CD4-positive, alpha-beta memory T cell (primary cell): ENCODE results near the gene MICOS13. TPM values are rescaled to one million over a fixed set of nuclear protein-coding genes. Genes with fewer than 3 reads are reported as not detected.

Experiments used
- CTCF ChIA-PET: fragments of 350-600 bp; sonication (Branson Sonifier 250); formaldehyde crosslinking; loops from one replicate; lab custom pipeline; 2021; ENCODE audit warnings: inconsistent platforms; ENCODE audit not compliant: partially characterized antibody; lab: Charles Lee
- POLR2A ChIA-PET: fragments of 350-600 bp; sonication (Branson Sonifier 250); formaldehyde crosslinking; loops from one replicate; lab custom pipeline; 2021; ENCODE audit not compliant: partially characterized antibody; lab: Charles Lee
- DNase-seq, 5 donors: peaks; one replicate each; pipeline versions ENCODE4 v3.0.0 to v3.0.0-alpha.2; 2020 to 2022; ENCODE audit warnings: mixed read lengths in 1 of 5
- H3K27ac ChIP-seq: one replicate; pipeline ENCODE4 v1.7.0; 2013; ENCODE audit warnings: low read depth, low read length
- H3K27me3 ChIP-seq: 2 replicates; pipeline ENCODE4 v1.7.0; 2013; ENCODE audit warnings: mild to moderate bottlenecking, low read length, moderate library complexity; ENCODE audit not compliant: insufficient read depth
- H3K36me3 ChIP-seq: 2 replicates; pipeline ENCODE4 v1.7.0; 2013; ENCODE audit warnings: mild to moderate bottlenecking, low read length, moderate library complexity; ENCODE audit not compliant: insufficient read depth
- H3K4me1 ChIP-seq: 2 replicates; pipeline ENCODE4 v1.7.0; 2013; ENCODE audit warnings: mild to moderate bottlenecking, low read length, moderate library complexity; ENCODE audit not compliant: insufficient read depth
- H3K4me3 ChIP-seq, 2 donors: one replicate each; pipeline ENCODE4 v1.7.0; 2013; ENCODE audit warnings: low read length in 2 of 2, mild to moderate bottlenecking in 1 of 2
- H3K9me3 ChIP-seq, 2 donors: one replicate each; pipeline ENCODE4 v1.7.0; 2013; ENCODE audit warnings: low read length in 2 of 2, control low read depth in 1 of 2; ENCODE audit not compliant: control insufficient read depth in 1 of 2
- H3K27ac Mint-ChIP-seq, 7 donors: one replicate each; pipeline ENCODE4 v1.8.0; 2020 to 2021; ENCODE audit warnings: mixed read lengths in 7 of 7, mild to moderate bottlenecking in 6 of 7, inconsistent platforms in 3 of 7, moderate library complexity in 3 of 7
- H3K27me3 Mint-ChIP-seq, 2 donors: one replicate each; pipeline ENCODE4 v1.8.0; 2020 to 2021; ENCODE audit warnings: mixed read lengths in 2 of 2
- H3K36me3 Mint-ChIP-seq, 2 donors: one replicate each; pipeline ENCODE4 v1.8.0; 2020 to 2021; ENCODE audit warnings: mixed read lengths in 2 of 2, inconsistent platforms in 1 of 2, mild to moderate bottlenecking in 1 of 2
- H3K4me1 Mint-ChIP-seq, 4 donors: one replicate each; pipeline ENCODE4 v1.8.0; 2020 to 2021; ENCODE audit warnings: mixed read lengths in 4 of 4, mild to moderate bottlenecking in 1 of 4
- H3K4me3 Mint-ChIP-seq, 8 donors: one replicate each; pipeline ENCODE4 v1.8.0; 2020 to 2021; ENCODE audit warnings: mixed read lengths in 8 of 8, mild to moderate bottlenecking in 7 of 8, moderate library complexity in 6 of 8, inconsistent platforms in 3 of 8
- H3K9me3 Mint-ChIP-seq, 8 donors: one replicate each; pipeline ENCODE4 v1.8.0; 2020 to 2021; ENCODE audit warnings: mixed read lengths in 8 of 8, mild to moderate bottlenecking in 5 of 8, inconsistent platforms in 3 of 8, moderate library complexity in 1 of 8
- intact Hi-C: fragments of 100-400 bp; cut with micrococcal nuclease; formaldehyde crosslinking; loops from one replicate; pipeline ENCODE4 v1.15.1; 2023
- polyA plus RNA-seq, 2 donors: library from polyadenylated mRNA; unstranded; fragments of 300-500 nt; fragmentation: Illumina TruSeq; gene quantifications; one replicate each; pipeline ENCODE4 v1.2.3, GENCODE V29; 2021
- total RNA-seq, 2 experiments: library from RNA; stranded (reverse); gene quantifications; one replicate each; pipeline ENCODE4 v1.2.3, GENCODE V29; 2021

The MICOS13 gene
- total RNA-seq (10 to 100 TPM; 40.5 to 41.1 TPM), polyA plus RNA-seq (100 to 1,000 TPM; 114 TPM)

DNA sequence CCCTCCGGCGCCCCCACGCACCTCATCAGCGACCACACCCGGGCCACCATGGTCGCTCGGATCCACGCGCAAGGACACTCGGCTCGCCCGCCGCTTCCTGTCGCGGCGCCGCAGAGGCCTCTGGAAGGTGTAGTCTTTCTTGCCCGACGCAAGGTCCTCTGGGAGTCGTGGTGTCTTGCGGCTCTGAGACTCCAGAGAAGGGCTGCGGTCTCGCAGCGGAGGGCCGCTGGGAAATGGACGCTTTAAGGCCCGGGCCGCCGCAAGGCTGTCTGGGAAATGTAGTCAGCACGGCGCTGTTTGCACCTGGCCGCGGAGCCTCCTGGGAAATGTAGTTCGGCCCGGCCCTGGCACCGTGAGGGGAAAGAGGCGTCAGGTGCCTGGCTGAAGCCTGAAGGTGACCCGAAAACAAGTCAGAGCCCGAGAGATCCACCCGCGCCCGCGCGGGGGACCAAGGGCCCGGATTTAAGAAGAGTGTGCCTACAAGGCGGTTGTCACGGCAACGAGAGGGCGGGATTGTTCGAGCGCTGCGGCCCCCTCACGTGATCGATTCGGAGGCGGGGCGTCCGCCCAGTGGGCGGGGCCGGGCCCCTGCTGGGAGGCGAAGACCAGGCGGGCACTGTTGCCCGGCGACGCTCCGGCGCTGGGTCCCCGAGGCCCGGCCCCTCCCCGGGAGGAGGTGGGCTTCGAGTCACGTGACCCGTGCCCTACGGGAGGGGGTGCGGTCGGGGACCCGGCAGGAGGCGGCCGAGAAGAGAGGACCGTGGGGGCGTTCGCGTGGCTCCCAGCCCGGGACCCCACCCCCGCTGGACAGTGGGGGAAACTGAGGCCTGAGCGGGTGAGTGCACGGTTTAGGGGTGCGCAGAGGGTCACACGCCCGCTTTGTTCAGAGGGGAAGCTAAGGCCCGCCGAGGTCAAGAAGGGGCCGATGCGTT is at the start of gene MICOS13, which contains the start of gene HSD11B1L:
Gene MICOS13, minus strand, starts transcription at position 80 of the 932 bp plus-strand sequence. Its CDS starts 30 bp downstream, at position 50.
Gene HSD11B1L, plus strand, starts transcription at position 591 of the 932 bp plus-strand sequence. CDS start 3,806 bp downstream, outside the sequence.
- Mint-ChIP-seq H3K27me3 (no peaks in the 10 kb centered on the region), H3K4me3 (peak within 1 kb of the TSS; percentile 87 to 98 (median 93)), H3K27ac (peak within 1 kb of the TSS; percentile 94 to 100 (median 99)), H3K36me3 (peaks cover 0 to 4% of the 10 kb centered on the region in 2 donors), H3K9me3 (peaks cover 0 to 6% (median 0%) of the 10 kb centered on the region in 8 donors), H3K4me1 (peaks cover 18 to 41% (median 26%) of the 10 kb centered on the region in 4 donors)
- Histone ChIP-seq H3K9me3 (no peaks in the 10 kb centered on the region), H3K27ac (peak within 1 kb of the TSS; percentile 87), H3K4me3 (peak within 1 kb of the TSS; percentile 62 to 96), H3K4me1 (peaks cover 21% of the 10 kb centered on the region), H3K36me3 (no peaks in the 10 kb centered on the region), H3K27me3 (no peaks in the 10 kb centered on the region)
- peak; percentile 99 to 100 (median 99) for DNase-seq
- ChIA-PET POLR2A (interaction anchor here (1.0 to 2.8 kb wide), 4 partner anchors 9 to 58 kb away, joined by 3 to 13 read pairs (median 6); partner anchors contain the start of genes RPL36 and SAFB), CTCF (interaction anchor here (1.2 kb wide), 1 partner anchor 9 kb away, joined by 6 read pairs; the partner anchor contains the start of gene RPL36)
- intact Hi-C loops, result loop anchor here (1.0 to 2.0 kb wide), 6 partner anchors 10 to 298 kb away; partner anchors contain the start of genes CATSPERD, LONP1, RANBP3 and RPL36

DNA sequence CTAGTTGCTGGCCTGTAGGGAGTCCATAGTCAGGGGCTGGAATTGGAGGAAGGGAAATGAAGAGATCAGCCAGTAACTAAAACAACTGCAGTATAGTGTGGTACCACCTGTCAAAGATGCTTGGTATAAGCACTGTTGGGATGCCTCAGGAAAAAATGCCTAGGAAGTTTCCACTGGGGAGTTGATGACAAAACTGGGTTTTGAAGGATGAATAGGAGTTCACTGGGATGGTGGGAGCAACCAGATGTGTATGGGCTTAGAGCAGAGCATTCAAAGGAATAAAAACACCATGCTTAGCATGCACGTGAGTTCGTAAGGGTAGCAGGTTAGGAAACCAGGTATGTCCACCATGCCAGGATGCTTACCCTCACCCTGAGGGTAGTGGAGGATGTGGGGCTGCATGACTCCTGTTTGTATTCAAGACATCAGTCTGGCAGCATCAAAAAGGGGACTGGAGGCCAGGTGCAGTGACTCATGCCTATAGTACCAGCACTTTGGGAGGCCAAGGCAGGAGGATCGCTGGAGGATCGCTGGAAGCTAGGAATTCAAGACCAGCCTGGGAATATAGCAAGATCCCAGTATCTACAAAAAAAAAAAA is 47.2 kb upstream of the MICOS13 start:
- Mint-ChIP-seq H3K4me1 (no peaks in the 10 kb centered on the region), H3K27ac (no peak overlapping the region), H3K36me3 (no peaks in the 10 kb centered on the region), H3K4me3 (no peak overlapping the region), H3K27me3 (peaks cover 0 to 9% of the 10 kb centered on the region in 2 donors), H3K9me3 (no peaks in the 10 kb centered on the region)
- Histone ChIP-seq H3K4me1 (no peaks in the 10 kb centered on the region), H3K36me3 (no peaks in the 10 kb centered on the region), H3K4me3 (no peak overlapping the region), H3K27ac (no peak overlapping the region), H3K9me3 (no peaks in the 10 kb centered on the region), H3K27me3 (no peaks in the 10 kb centered on the region)
- ChIA-PET POLR2A (no interaction called here), CTCF (no interaction called here)
- intact Hi-C loops, result no loop called here
- DNase-seq, result no peak

DNA sequence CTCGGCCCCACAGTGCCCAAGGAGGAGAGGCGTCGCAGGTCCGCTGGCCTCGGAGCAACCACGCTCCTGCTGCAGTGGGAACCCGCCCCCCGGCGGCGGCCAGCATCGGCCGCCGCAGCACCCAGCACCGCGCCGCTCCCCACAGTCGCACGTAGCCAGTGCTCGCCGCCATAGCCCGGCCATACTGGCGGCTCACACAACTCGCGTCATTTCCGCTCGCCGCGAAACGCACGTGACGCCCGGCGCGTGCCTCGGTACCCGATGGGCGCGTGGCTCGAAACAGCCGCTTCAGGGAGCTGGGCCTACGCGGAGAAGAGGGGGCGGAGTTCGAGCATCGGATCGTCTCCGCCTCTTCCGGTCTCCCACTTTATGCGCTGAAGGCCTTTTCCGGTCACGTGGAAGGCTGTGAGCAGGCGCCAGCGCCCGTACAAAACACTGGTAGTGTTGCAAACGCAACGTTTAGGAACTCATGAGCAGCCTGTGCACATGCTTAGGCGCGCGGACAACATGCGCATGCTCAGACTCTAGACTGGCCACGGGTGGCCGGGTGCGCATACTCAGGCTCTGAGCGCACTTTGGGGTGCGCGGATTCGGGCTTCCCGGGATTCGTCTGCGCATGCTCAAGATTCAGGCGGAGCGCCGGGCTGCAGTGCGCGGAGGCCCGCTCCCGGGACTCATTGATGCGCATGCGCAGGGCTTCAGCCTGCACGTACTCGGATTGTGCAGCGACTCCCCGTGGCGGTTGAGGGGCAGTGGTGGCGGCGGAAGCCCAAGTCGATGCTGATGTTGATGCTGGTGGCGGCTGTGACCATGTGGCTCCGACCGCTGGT is 39.9 kb upstream of the MICOS13 start, which contains the start of the genes CATSPERD and LONP1:
Gene CATSPERD, plus strand, starts transcription at position 677 of the 830 bp plus-strand sequence. Its CDS starts 101 bp downstream, at position 778.
Gene LONP1, minus strand, starts transcription at position 186 of the 830 bp plus-strand sequence. Its CDS starts 14 bp downstream, at position 172.
- POLR2A ChIA-PET, result interaction anchor here (0.6 to 5.7 kb wide), 17 partner anchors 20 to 1083 kb away, joined by 3 to 79 read pairs (median 4); partner anchors contain the start of genes DUS3L, FEM1A, NDUFA11 and RPL36
- Histone ChIP-seq H3K4me1 (peaks cover 23% of the 10 kb centered on the region), H3K4me3 (peak within 1 kb of the TSS; percentile 87 to 92), H3K27ac (peak within 1 kb of the TSS; percentile 89), H3K36me3 (no peaks in the 10 kb centered on the region), H3K9me3 (no peaks in the 10 kb centered on the region), H3K27me3 (no peaks in the 10 kb centered on the region)
- intact Hi-C loops, result loop anchor here (1.0 kb wide), 6 partner anchors 30 to 258 kb away; partner anchors contain the start of genes MICOS13, RANBP3, RPL36 and SAFB2
- H3K4me1 Mint-ChIP-seq, result peaks cover 20 to 37% (median 27%) of the 10 kb centered on the region in 4 donors
- peak within 1 kb of the TSS; percentile 90 to 97 (median 90) for H3K4me3 Mint-ChIP-seq
- H3K9me3 Mint-ChIP-seq, result peaks cover 0 to 6% (median 0%) of the 10 kb centered on the region in 8 donors
- peak within 1 kb of the TSS; percentile 94 to 99 (median 97) for H3K27ac Mint-ChIP-seq
- peak; percentile 98 to 99 (median 99) for DNase-seq
- H3K36me3 Mint-ChIP-seq, result peaks cover 0 to 28% of the 10 kb centered on the region in 2 donors
- H3K27me3 Mint-ChIP-seq, result peaks cover 0 to 6% of the 10 kb centered on the region in 2 donors
- CTCF ChIA-PET, result interaction anchor here (0.9 to 3.8 kb wide), 9 partner anchors 29 to 108 kb away, joined by 3 to 36 read pairs (median 6); partner anchors contain the start of genes DUS3L and RPL36

DNA sequence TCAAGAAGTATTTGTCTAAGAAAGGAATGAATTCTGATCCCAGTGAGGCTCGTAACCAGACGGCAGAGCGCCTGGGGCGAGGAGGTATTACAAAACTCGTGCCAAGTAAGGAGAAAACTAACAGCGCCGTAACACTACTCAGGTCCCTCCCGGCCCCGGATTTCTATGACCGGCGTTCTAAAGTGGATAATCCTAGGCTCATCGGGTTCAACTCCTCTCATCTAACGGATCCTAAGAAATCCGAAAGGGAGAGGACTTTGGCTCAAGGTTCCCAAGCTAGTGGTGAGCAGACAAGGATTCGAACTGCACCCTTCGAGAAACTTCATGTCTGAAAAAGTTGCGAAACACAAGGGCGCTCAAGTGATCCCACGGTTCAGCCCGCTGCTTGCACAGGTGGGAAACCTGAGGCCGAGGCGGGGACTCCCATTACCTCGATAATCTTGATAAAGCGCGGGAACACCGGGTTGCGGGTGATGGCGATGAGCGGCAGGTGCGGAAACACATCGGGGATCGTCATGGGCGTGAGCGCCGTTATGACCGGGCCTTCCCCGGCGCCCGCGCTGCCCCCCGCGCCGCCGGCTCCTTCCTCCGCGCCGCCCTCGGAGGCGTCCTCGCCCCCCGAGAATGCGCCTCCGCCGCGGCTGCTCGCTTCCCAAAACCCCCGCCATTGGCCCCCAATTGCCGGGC is 39.1 kb upstream of the MICOS13 start:
- DNase-seq, result peak in 1 of 5 donors; percentile 62
- H3K27me3 ChIP-seq, result no peaks in the 10 kb centered on the region
- peak overlapping the region; percentile 89 for H3K27ac ChIP-seq
- peaks cover 0 to 4% of the 10 kb centered on the region in 2 donors for H3K27me3 Mint-ChIP-seq
- H3K4me3 Mint-ChIP-seq, result peak overlapping the region; percentile 90 to 97 (median 90)
- H3K36me3 Mint-ChIP-seq, result peaks cover 0 to 28% of the 10 kb centered on the region in 2 donors
- CTCF ChIA-PET, result interaction anchor here (0.9 to 3.8 kb wide), 6 partner anchors 28 to 108 kb away, joined by 3 to 36 read pairs (median 6); partner anchors contain the start of gene RPL36
- H3K9me3 ChIP-seq, result no peaks in the 10 kb centered on the region
- H3K4me1 Mint-ChIP-seq, result peaks cover 20 to 37% (median 27%) of the 10 kb centered on the region in 4 donors
- intact Hi-C loops, result no loop called here
- peaks cover 23% of the 10 kb centered on the region for H3K4me1 ChIP-seq
- peaks cover 0 to 6% (median 0%) of the 10 kb centered on the region in 8 donors for H3K9me3 Mint-ChIP-seq
- H3K27ac Mint-ChIP-seq, result peak overlapping the region; percentile 92 to 99 (median 97)
- H3K36me3 ChIP-seq, result peaks cover 4% of the 10 kb centered on the region
- POLR2A ChIA-PET, result interaction anchor here (0.6 to 5.7 kb wide), 17 partner anchors 12 to 1082 kb away, joined by 3 to 79 read pairs (median 4); partner anchors contain the start of genes DUS3L, FEM1A, NDUFA11 and RPL36
- H3K4me3 ChIP-seq, result peak overlapping the region; percentile 87 to 92

DNA sequence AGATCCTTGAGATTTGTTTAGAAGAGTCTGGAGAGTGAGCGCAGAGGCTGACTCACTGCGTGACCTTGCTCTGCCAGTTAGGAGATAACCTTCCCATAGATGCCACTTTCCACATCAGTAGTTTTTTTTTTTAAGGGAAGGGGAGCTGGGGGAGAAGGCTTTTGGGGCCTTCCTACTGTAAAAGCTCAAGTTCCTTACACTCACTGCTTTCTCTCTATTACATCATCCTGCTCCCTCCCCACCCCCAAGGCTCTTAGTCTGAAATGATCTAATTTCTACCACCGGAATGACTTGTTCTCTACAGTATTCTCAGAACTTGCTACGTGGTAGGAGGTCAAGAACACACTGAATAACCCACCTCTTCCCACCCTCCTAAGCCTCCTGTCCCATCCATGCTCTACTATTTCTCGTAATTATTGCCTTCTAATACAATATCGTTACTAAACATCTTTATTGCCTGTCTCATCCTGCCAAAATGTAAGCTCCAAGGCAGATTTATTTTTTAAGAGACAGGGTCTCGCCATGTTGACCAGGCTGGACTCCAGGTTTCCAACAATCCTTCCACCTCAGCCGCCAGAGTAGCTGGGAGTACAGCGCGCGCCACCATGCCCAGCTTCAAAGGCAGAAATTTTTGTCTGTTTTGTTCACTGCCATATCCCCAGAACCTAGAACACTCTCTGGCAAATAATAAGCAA is 38.4 kb upstream of the MICOS13 start:
- H3K4me3 Mint-ChIP-seq, result peak overlapping the region; percentile 83 to 94 (median 90)
- Histone ChIP-seq H3K4me3 (peak overlapping the region; percentile 68 to 92), H3K36me3 (peaks cover 9% of the 10 kb centered on the region), H3K27me3 (no peaks in the 10 kb centered on the region), H3K4me1 (peaks cover 23% of the 10 kb centered on the region), H3K9me3 (no peaks in the 10 kb centered on the region), H3K27ac (peak overlapping the region; percentile 89)
- peaks cover 0 to 35% of the 10 kb centered on the region in 2 donors for H3K36me3 Mint-ChIP-seq
- peaks cover 20 to 37% (median 27%) of the 10 kb centered on the region in 4 donors for H3K4me1 Mint-ChIP-seq
- ChIA-PET POLR2A (interaction anchor here (0.7 to 5.7 kb wide), 7 partner anchors 11 to 96 kb away, joined by 3 to 79 read pairs (median 4); partner anchors contain the start of genes RPL36, SAFB and SAFB2), CTCF (interaction anchor here (0.7 to 3.8 kb wide), 5 partner anchors 10 to 85 kb away, joined by 3 to 36 read pairs (median 6); partner anchors contain the start of gene RPL36)
- peak in 1 of 5 donors; percentile 62 for DNase-seq
- H3K27me3 Mint-ChIP-seq, result peaks cover 0 to 4% of the 10 kb centered on the region in 2 donors
- peaks cover 0 to 6% (median 0%) of the 10 kb centered on the region in 8 donors for H3K9me3 Mint-ChIP-seq
- intact Hi-C loops, result no loop called here
- H3K27ac Mint-ChIP-seq, result peak overlapping the region; percentile 91 to 98 (median 92)
